HG03045 (cell line): Measurements from ENCODE around the gene SLC12A3.

Experiments used
- ATAC-seq: cut with Tn5 transposase; IDR thresholded peaks from one replicate; pipeline ENCODE4 v1.9.1; 2021; ENCODE audit warnings: mild to moderate bottlenecking, moderate library complexity; ENCODE audit not compliant: unreplicated experiment

The SLC12A3 gene

GRCh38 chr16:56864960-56865359 lies at the start of gene SLC12A3:
SLC12A3 (plus strand) TSS chr16:56865207; CDS start chr16:56865236, 29 bp downstream.
- no peak for ATAC-seq

- ATAC-seq, result no peak
Observed at GRCh38 chr16:56815721-56816120, 49.3 kb upstream of the SLC12A3 start.

GRCh38 chr16:56817056-56817455 lies 48.0 kb upstream of the SLC12A3 start:
- no peak for ATAC-seq

GRCh38 chr16:56817938-56818337 lies 47.1 kb upstream of the SLC12A3 start:
- no peak for ATAC-seq

GRCh38 chr16:56823081-56823733 lies 41.8 kb upstream of the SLC12A3 start:
- ATAC-seq, result no peak

GRCh38 chr16:56824331-56824730 lies 40.7 kb upstream of the SLC12A3 start:
- no peak for ATAC-seq

- ATAC-seq, result no peak
Observed at GRCh38 chr16:56824804-56825203, 40.2 kb upstream of the SLC12A3 start.

GRCh38 chr16:56825826-56826225 lies 39.2 kb upstream of the SLC12A3 start:
- ATAC-seq, result no peak

- ATAC-seq, result no peak
Observed at GRCh38 chr16:56828647-56829046, 36.4 kb upstream of the SLC12A3 start.

- no peak for ATAC-seq
Observed at GRCh38 chr16:56830669-56831068, 34.3 kb upstream of the SLC12A3 start.

GRCh38 chr16:56832768-56833167 lies 32.2 kb upstream of the SLC12A3 start:
- no peak for ATAC-seq

- ATAC-seq, result no peak
Observed at GRCh38 chr16:56833243-56833970, 31.6 kb upstream of the SLC12A3 start.

- ATAC-seq, result no peak
Observed at GRCh38 chr16:56835320-56835719, 29.7 kb upstream of the SLC12A3 start.

GRCh38 chr16:56836410-56837230 lies 28.4 kb upstream of the SLC12A3 start:
- ATAC-seq, result no peak

GRCh38 chr16:56838622-56839337 lies 26.2 kb upstream of the SLC12A3 start:
- ATAC-seq, result no peak

- no peak for ATAC-seq
Observed at GRCh38 chr16:56841233-56841632, 23.8 kb upstream of the SLC12A3 start.

GRCh38 chr16:56841659-56842058 lies 23.3 kb upstream of the SLC12A3 start:
- ATAC-seq, result no peak

- no peak for ATAC-seq
Observed at GRCh38 chr16:56842133-56842532, 22.9 kb upstream of the SLC12A3 start.

- ATAC-seq, result no peak
Observed at GRCh38 chr16:56844056-56844455, 21.0 kb upstream of the SLC12A3 start.

GRCh38 chr16:56847173-56847910 lies 17.7 kb upstream of the SLC12A3 start:
- ATAC-seq, result no peak
